ENCODE measurements around the gene SPTLC1. TPM values are rescaled to one million over a fixed set of nuclear protein-coding genes. Genes with fewer than 3 reads are reported as not detected.

The SPTLC1 gene
- total RNA-seq, 4 donors from 2014 or later = 36.7 to 160 (median 112) TPM

DNA sequence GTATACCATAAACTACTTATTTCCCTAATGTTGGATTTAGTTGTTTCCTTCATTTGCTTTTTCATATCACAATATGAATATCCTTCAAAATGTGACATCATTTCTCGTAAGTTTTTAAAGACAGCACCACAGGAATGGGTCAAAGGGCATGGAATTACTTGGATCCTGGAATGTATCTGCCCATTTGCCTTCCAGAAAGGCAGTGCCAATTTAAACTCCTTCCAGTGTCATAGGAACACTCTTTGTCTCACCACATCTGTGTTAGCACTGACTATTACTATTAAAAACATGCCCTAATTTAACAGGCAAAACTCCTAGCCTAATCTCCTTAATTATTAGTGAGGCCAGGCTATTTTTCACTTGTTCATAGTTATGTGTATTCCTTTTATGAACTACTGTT lies 58.0 kb downstream of the SPTLC1 start:
- Histone ChIP-seq H3K36me3 (peaks cover 0 to 31% (median 13%) of the 10 kb centered on the region in 4 donors), H3K27me3 (no peaks in the 10 kb centered on the region), H3K27ac (no peak overlapping the region), H3K9me3 (peaks cover 10 to 14% of the 10 kb centered on the region in 2 donors), H3K4me3 (no peak overlapping the region), H3K4me1 (peaks cover 0 to 7% (median 3%) of the 10 kb centered on the region in 4 donors)
- TF ChIP-seq EP300 (IDR thresholded peaks at IDR 0.05; ENCODE audit: low read depth) = no peak
- TF ChIP-seq, protein P1, sequence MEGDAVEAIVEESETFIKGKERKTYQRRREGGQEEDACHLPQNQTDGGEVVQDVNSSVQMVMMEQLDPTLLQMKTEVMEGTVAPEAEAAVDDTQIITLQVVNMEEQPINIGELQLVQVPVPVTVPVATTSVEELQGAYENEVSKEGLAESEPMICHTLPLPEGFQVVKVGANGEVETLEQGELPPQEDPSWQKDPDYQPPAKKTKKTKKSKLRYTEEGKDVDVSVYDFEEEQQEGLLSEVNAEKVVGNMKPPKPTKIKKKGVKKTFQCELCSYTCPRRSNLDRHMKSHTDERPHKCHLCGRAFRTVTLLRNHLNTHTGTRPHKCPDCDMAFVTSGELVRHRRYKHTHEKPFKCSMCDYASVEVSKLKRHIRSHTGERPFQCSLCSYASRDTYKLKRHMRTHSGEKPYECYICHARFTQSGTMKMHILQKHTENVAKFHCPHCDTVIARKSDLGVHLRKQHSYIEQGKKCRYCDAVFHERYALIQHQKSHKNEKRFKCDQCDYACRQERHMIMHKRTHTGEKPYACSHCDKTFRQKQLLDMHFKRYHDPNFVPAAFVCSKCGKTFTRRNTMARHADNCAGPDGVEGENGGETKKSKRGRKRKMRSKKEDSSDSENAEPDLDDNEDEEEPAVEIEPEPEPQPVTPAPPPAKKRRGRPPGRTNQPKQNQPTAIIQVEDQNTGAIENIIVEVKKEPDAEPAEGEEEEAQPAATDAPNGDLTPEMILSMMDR (IDR thresholded peaks at IDR 0.05) = no peak
- TF ChIP-seq POLR2A (IDR thresholded peaks at IDR 0.05) = no peak
- TF ChIP-seq POLR2AphosphoS5 (IDR thresholded peaks at IDR 0.05) = no peak
- DNase-seq = no peak
- in situ Hi-C loops (cut with MboI; ENCODE audit: low pct_ligation_motif_present in 1 of 4, low pct_unique_long_range_greater_than_20kb in 1 of 4, low sequenced_read_pairs in 3 of 4) = no loop called here
- 90% methylated on average over 1 of the region's 1 CpG for WGBS, 2 donors (ENCODE audit: low coverage in 1 of 2)
- intact Hi-C loops (cut with DNase I; ENCODE audit: low total_unique reads) = no loop called here

DNA sequence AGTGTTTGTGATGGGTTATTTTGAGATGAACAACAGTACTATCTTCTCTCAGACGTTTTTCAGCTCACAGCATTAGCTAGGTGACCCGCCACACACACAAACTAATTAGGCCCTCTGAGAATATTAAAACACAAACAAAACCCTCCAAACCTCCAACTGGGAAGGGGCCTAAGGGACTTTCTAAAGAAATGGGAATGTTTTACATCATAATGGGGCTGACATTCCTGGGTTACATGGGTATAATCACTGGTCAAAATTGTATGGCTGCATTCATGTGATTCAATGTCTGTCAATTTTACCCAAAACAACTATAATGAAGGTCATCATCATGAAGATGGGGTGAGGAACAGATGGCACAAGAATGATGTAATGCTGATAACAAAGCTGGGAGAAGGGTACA lies 59.6 kb downstream of the SPTLC1 start:
- 82 to 88% methylated on average over 2 of the region's 2 CpGs for WGBS, 2 donors (ENCODE audit: low coverage in 1 of 2)
- Histone ChIP-seq H3K27ac (no peak overlapping the region), H3K27me3 (no peaks in the 10 kb centered on the region), H3K4me1 (peaks cover 0 to 7% (median 3%) of the 10 kb centered on the region in 4 donors), H3K36me3 (peaks cover 0 to 26% (median 7%) of the 10 kb centered on the region in 4 donors), H3K9me3 (no peaks in the 10 kb centered on the region), H3K4me3 (no peak overlapping the region)
- in situ Hi-C loops (cut with MboI; ENCODE audit: low pct_ligation_motif_present in 1 of 4, low pct_unique_long_range_greater_than_20kb in 1 of 4, low sequenced_read_pairs in 3 of 4) = no loop called here
- intact Hi-C loops (cut with DNase I; ENCODE audit: low total_unique reads) = no loop called here
- DNase-seq = no peak
- TF ChIP-seq POLR2AphosphoS5 (IDR thresholded peaks at IDR 0.05) (no peak), EP300 (IDR thresholded peaks at IDR 0.05; ENCODE audit: low read depth) (no peak), POLR2A (IDR thresholded peaks at IDR 0.05) (no peak)
- TF ChIP-seq, protein P1 (IDR thresholded peaks at IDR 0.05) = no peak

DNA sequence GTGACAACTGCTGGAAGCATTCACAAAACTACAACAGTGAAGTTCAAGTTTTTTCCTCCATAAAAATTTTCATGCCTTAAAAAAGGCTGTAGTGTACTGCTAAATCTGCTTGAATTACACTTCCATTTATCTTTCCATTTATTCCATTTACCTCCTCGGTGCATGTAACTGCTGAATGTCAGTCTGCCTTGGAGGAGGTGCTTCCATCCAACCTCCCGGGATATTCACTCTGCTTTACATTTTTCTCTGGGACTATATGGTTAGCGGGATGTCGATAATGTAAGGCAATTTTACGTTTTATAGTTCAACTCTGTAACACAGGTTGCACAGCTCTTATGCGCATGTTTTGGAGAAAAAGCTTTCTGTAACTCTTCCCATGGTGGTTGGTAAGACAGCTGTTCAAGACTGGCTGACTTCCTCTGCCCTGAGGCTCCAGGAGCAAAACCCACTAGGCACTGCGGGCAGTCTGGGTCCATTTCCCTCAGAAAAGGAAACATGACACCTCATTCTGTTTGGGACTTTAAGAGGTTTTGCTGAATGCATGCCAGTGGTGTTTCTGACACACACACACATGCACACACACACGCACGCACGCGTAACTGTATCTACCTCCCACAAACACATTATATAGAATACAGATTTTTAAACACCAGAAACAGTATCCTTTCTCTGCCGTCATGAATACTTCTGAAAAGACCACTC lies 66.1 kb downstream of the SPTLC1 start:
- WGBS, 2 donors (ENCODE audit: low coverage in 1 of 2) = 84 to 97% methylated on average over 11 to 12 of the region's 12 CpGs
- intact Hi-C loops (cut with DNase I; ENCODE audit: low total_unique reads) = no loop called here
- peaks cover 0 to 43% (median 14%) of the 10 kb centered on the region in 4 donors for H3K36me3 ChIP-seq
- in situ Hi-C loops (cut with MboI; ENCODE audit: low pct_ligation_motif_present in 1 of 4, low pct_unique_long_range_greater_than_20kb in 1 of 4, low sequenced_read_pairs in 3 of 4) = no loop called here
- H3K4me3 ChIP-seq = no peak overlapping the region
- H3K27me3 ChIP-seq = no peaks in the 10 kb centered on the region
- no peaks in the 10 kb centered on the region for H3K9me3 ChIP-seq
- no peaks in the 10 kb centered on the region for H3K4me1 ChIP-seq
- no peak for DNase-seq
- TF ChIP-seq, protein P1 (IDR thresholded peaks at IDR 0.05) = no peak
- TF ChIP-seq POLR2AphosphoS5 (IDR thresholded peaks at IDR 0.05) (no peak), EP300 (IDR thresholded peaks at IDR 0.05; ENCODE audit: low read depth) (no peak), POLR2A (IDR thresholded peaks at IDR 0.05) (no peak)
- H3K27ac ChIP-seq = no peak overlapping the region

DNA sequence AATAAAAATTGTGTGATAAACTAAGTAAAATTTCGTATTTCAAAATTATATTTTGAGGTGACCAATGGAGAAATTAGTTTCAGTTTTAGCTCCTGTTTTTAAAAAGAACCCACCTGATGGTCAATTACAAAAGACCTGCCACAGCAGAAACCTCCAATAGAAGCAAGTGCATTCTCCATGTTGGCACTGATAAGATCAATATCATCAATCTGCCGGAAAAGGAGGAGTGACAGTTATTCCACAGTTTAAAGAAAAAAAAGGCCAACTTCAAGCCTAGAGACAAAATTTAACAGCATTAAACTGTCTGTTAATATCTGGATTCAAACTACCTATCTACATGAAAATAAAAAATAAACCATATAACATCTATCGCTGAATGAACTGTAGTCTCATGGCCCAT lies 67.7 kb downstream of the SPTLC1 start:
- DNase-seq = no peak
- H3K27me3 ChIP-seq = no peaks in the 10 kb centered on the region
- TF ChIP-seq, protein P1 (IDR thresholded peaks at IDR 0.05) = no peak
- TF ChIP-seq EP300 (IDR thresholded peaks at IDR 0.05; ENCODE audit: low read depth) (no peak), POLR2A (IDR thresholded peaks at IDR 0.05) (no peak), POLR2AphosphoS5 (IDR thresholded peaks at IDR 0.05) (no peak)
- no peak overlapping the region for H3K4me3 ChIP-seq
- peaks cover 0 to 49% (median 17%) of the 10 kb centered on the region in 4 donors for H3K36me3 ChIP-seq
- peaks cover 0 to 6% of the 10 kb centered on the region in 2 donors for H3K9me3 ChIP-seq
- WGBS, 2 donors (ENCODE audit: low coverage in 1 of 2) = 89 to 97% methylated on average over 3 of the region's 3 CpGs
- H3K4me1 ChIP-seq = no peaks in the 10 kb centered on the region
- H3K27ac ChIP-seq = no peak overlapping the region
- intact Hi-C loops (cut with DNase I; ENCODE audit: low total_unique reads) = no loop called here
- in situ Hi-C loops (cut with MboI; ENCODE audit: low pct_ligation_motif_present in 1 of 4, low pct_unique_long_range_greater_than_20kb in 1 of 4, low sequenced_read_pairs in 3 of 4) = no loop called here
